Keratinocyte (primary cell): ENCODE results near the gene TINAGL1. TPM values are rescaled to one million over a fixed set of nuclear protein-coding genes. Genes with fewer than 3 reads are reported as not detected.

ENCODE experiments used
- DNase-seq: peaks from one replicate; pipeline ENCODE4 v3.0.0-alpha.2; 2011; ENCODE audit warnings: low read depth, missing footprints, low spot score
- FAIRE-seq: peaks from 2 replicates; lab custom pipeline; 2011; peaks lifted over from hg19 to GRCh38; lab: Jason Lieb, UNC
- H2AFZ ChIP-seq: 2 replicates; pipeline ENCODE4 v1.6.0; 2012; ENCODE audit warnings: low read length, control low read depth, inconsistent platforms; ENCODE audit not compliant: control insufficient read depth
- H3K27ac ChIP-seq: 2 replicates; pipeline ENCODE4 v1.5.1; 2011; ENCODE audit warnings: low read length; ENCODE audit not compliant: control insufficient read depth, insufficient read depth
- H3K27me3 ChIP-seq: 3 replicates; pipeline ENCODE4 v1.6.0; 2011; ENCODE audit warnings: low read length; ENCODE audit not compliant: control insufficient read depth, insufficient read depth; ENCODE audit errors: extremely low read depth
- H3K36me3 ChIP-seq, 2 experiments: 2 replicates in 1 of 2; 3 replicates in 1 of 2; pipeline ENCODE4 v1.5.1; 2011; ENCODE audit warnings: low read length in 2 of 2, mild to moderate bottlenecking in 1 of 2; ENCODE audit not compliant: control insufficient read depth in 2 of 2, insufficient read depth in 2 of 2; ENCODE audit errors: extremely low read depth in 1 of 2
- H3K4me1 ChIP-seq: 3 replicates; pipeline ENCODE4 v1.5.1; 2011; ENCODE audit warnings: low read length; ENCODE audit not compliant: control insufficient read depth, insufficient read depth; ENCODE audit errors: extremely low read depth
- H3K4me2 ChIP-seq: 3 replicates; pipeline ENCODE4 v1.6.0; 2011; ENCODE audit warnings: low read depth, low read length; ENCODE audit not compliant: control insufficient read depth, insufficient read depth; ENCODE audit errors: extremely low read depth
- H3K4me3 ChIP-seq, 3 experiments: fragments of 200-600 bp in 1 of 3; sonication (generic) in 1 of 3; 2 replicates in 2 of 3; 3 replicates in 1 of 3; pipeline ENCODE4 v1.5.1; 2011 to 2016; ENCODE audit warnings: low read length in 3 of 3, mild to moderate bottlenecking in 3 of 3, control low read depth in 2 of 3, inconsistent platforms in 1 of 3, low read depth in 1 of 3, mixed read lengths in 1 of 3, mixed run types in 1 of 3, moderate library complexity in 1 of 3; ENCODE audit not compliant: control insufficient read depth in 2 of 3, insufficient read depth in 2 of 3; ENCODE audit errors: extremely low read depth in 1 of 3
- H3K79me2 ChIP-seq: 2 replicates; pipeline ENCODE4 v1.6.0; 2012; ENCODE audit warnings: low read length; ENCODE audit not compliant: control insufficient read depth, insufficient read depth
- H3K9ac ChIP-seq: 3 replicates; pipeline ENCODE4 v1.6.0; 2011; ENCODE audit warnings: low read length; ENCODE audit not compliant: control insufficient read depth, insufficient read depth; ENCODE audit errors: extremely low read depth
- H3K9me1 ChIP-seq: 3 replicates; pipeline ENCODE4 v1.6.0; 2011; ENCODE audit warnings: low read length; ENCODE audit not compliant: control insufficient read depth, insufficient read depth; ENCODE audit errors: extremely low read depth
- H3K9me3 ChIP-seq: 2 replicates; pipeline ENCODE4 v1.5.1; 2012; ENCODE audit warnings: low read depth, low read length; ENCODE audit not compliant: control insufficient read depth
- H4K20me1 ChIP-seq: 3 replicates; pipeline ENCODE4 v1.6.0; 2011; ENCODE audit warnings: low read length; ENCODE audit not compliant: control insufficient read depth, insufficient read depth; ENCODE audit errors: extremely low read depth
- CTCF ChIP-seq, 3 experiments: IDR thresholded peaks in 1 of 3; conservative IDR thresholded peaks in 1 of 3; optimal IDR thresholded peaks in 1 of 3; 2 replicates in 2 of 3; 3 replicates in 1 of 3; pipeline versions ENCODE3 to v1.5.1; 2011; ENCODE audit warnings: low read length in 3 of 3, mild to moderate bottlenecking in 3 of 3, moderate library complexity in 2 of 3, control low read depth in 1 of 3, inconsistent platforms in 1 of 3; ENCODE audit not compliant: insufficient read depth in 2 of 3; ENCODE audit errors: extremely low read depth in 1 of 3
- EZH2 ChIP-seq: IDR thresholded peaks from one replicate; pipeline ENCODE4 v1.6.1; 2012; ENCODE audit warnings: inconsistent platforms, mild to moderate bottlenecking, low read length, moderate library complexity
- dilution Hi-C: fragments of 300-500 bp; cut with MboI; formaldehyde crosslinking; loops from one replicate; pipeline ENCODE4 v1.7.0; 2020; ENCODE audit warnings: low sequenced_read_pairs; ENCODE audit not compliant: extremely low pct_ligation_motif_present
- polyA minus RNA-seq, 3 experiments: library from RNA; depleted of rRNA, polyadenylated mRNA; stranded (reverse); fragments of >200 nt; gene quantifications; 1 replicate in 1 of 3; 2 replicates in 1 of 3; 3 replicates in 1 of 3; pipeline ENCODE4 v1.2.3, GENCODE V29; 2011
- polyA plus RNA-seq, 5 experiments: library from polyadenylated mRNA; depleted of rRNA in 3 of 5; stranded (reverse) in 3 of 5; stranded (forward) in 1 of 5; unstranded in 1 of 5; fragments of >200 nt; gene quantifications; 1 replicate in 1 of 5; 2 replicates in 3 of 5; 3 replicates in 1 of 5; pipeline versions ENCODE4 v1.2.1 to v1.2.3, GENCODE V29; 2011 to 2012; ENCODE audit warnings: missing spikeins in 2 of 5, low read depth in 1 of 5, low replicate concordance in 1 of 5

TINAGL1 gene
- polyA plus RNA-seq: 189 to 315 TPM (median 275 TPM) in 3 replicates
- 26.1 TPM for polyA plus RNA-seq (2011; ENCODE audit: low read depth)
- 110 and 149 TPM in 2 replicates for polyA plus RNA-seq (2011; cell fraction: cytosol; rRNA removed)
- polyA plus RNA-seq (2011; cell fraction: nucleus; rRNA removed): 323 and 403 TPM in 2 replicates
- polyA plus RNA-seq (2012; ENCODE audit: low replicate concordance): 93.3 and 275 TPM in 2 replicates
- 198 to 587 TPM (median 223 TPM) in 3 replicates for polyA minus RNA-seq
- 259 TPM for polyA minus RNA-seq (2011; cell fraction: cytosol; rRNA and poly(A)+ RNA removed)
- polyA minus RNA-seq (2011; cell fraction: nucleus; rRNA and poly(A)+ RNA removed): 310 and 334 TPM in 2 replicates

GRCh38 chr1:31576201-31576669 lies at the start of gene TINAGL1:
Gene TINAGL1 (plus strand): TSS chr1:31576515. CDS start chr1:31577149, 634 bp downstream.
- FAIRE-seq (peak; percentile 55), DNase-seq (peak; percentile 96)
- Histone ChIP-seq H3K27me3 (no peaks in the 10 kb centered on the region), H3K27ac (peak within 1 kb of the TSS; percentile 94), H3K79me2 (peaks cover 45% of the 10 kb centered on the region), H3K9ac (peak within 1 kb of the TSS; percentile 91), H4K20me1 (peaks cover 16% of the 10 kb centered on the region), H3K4me1 (peaks cover 71% of the 10 kb centered on the region), H3K4me3 (peak within 1 kb of the TSS; percentile 73 to 99 (median 88)), H3K36me3 (peaks cover 8 to 14% of the 10 kb centered on the region in 2 experiments), H3K9me1 (peaks cover 3% of the 10 kb centered on the region), H2AFZ (peak within 1 kb of the TSS; percentile 23), H3K9me3 (no peaks in the 10 kb centered on the region), H3K4me2 (peak within 1 kb of the TSS; percentile 87)
- TF ChIP-seq CTCF (optimal IDR thresholded peaks at IDR 0.05 in 1 of 3, IDR thresholded peaks at IDR 0.05 in 1 of 3, conservative IDR thresholded peaks at IDR 0.05 in 1 of 3; ENCODE audit: extremely low read depth in 1 of 3, insufficient read depth in 2 of 3, low read length in 3 of 3) (no peak), EZH2 (no peak)
- dilution Hi-C loops: no loop called here

- no peaks in the 10 kb centered on the region for H4K20me1 ChIP-seq
- peaks cover 19% of the 10 kb centered on the region for H3K4me1 ChIP-seq
- H3K9me1 ChIP-seq: no peaks in the 10 kb centered on the region
- no peaks in the 10 kb centered on the region for H3K27me3 ChIP-seq
- TF ChIP-seq EZH2 (no peak), CTCF (optimal IDR thresholded peaks at IDR 0.05 in 1 of 3, IDR thresholded peaks at IDR 0.05 in 1 of 3, conservative IDR thresholded peaks at IDR 0.05 in 1 of 3; ENCODE audit: extremely low read depth in 1 of 3, insufficient read depth in 2 of 3, low read length in 3 of 3) (no peak)
- no peak for DNase-seq
- H3K79me2 ChIP-seq: no peaks in the 10 kb centered on the region
- peak; percentile 23 for FAIRE-seq
- H3K27ac ChIP-seq: peak overlapping the region; percentile 42
- H3K36me3 ChIP-seq: no peaks in the 10 kb centered on the region
- no peak overlapping the region for H2AFZ ChIP-seq
- H3K9ac ChIP-seq: no peak overlapping the region
- H3K4me3 ChIP-seq: no peak overlapping the region
- H3K9me3 ChIP-seq: no peaks in the 10 kb centered on the region
- H3K4me2 ChIP-seq: no peak overlapping the region
- dilution Hi-C loops: no loop called here
These were observed 46.2 kb upstream of the TINAGL1 start for GRCh38 chr1:31529999-31530684.
